ENCODE results near the gene GRIN2D.

DNA sequence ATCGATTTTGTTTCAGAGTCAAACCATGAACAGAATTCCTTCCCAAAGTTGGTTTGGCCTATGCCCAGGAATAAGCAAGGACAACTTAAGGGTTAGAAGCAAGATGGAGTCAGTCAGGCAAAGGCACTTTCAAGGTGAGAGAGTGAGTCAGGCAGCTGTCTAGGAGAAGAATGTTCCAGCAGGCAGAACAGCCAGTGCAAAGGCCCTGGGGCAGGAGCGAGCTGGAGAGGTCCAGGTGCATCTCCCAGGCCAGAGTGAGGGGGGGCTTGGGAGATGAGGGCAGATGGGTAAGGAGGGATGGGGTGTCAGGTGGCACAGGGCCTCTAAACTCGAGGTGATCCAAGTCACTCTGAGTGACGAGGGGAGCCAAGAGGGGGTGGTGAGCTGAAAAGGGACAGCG lies 43.1 kb downstream of the GRIN2D start:
- TF ChIP-seq POLR2A (IDR thresholded peaks at IDR 0.05; ENCODE audit: low read length) = no peak
- TF ChIP-seq GATA1 (IDR thresholded peaks at IDR 0.05; ENCODE audit: low read depth, low read length) = no peak

Data from erythroblast (primary cell).